ENCODE measurements around the gene PET100. TPM values are rescaled to one million over a fixed set of nuclear protein-coding genes. Genes with fewer than 3 reads are reported as not detected.

PET100 gene, protein sequence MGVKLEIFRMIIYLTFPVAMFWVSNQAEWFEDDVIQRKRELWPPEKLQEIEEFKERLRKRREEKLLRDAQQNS
- total RNA-seq, result 3.6 and 13.3 TPM in 2 replicates

DNA sequence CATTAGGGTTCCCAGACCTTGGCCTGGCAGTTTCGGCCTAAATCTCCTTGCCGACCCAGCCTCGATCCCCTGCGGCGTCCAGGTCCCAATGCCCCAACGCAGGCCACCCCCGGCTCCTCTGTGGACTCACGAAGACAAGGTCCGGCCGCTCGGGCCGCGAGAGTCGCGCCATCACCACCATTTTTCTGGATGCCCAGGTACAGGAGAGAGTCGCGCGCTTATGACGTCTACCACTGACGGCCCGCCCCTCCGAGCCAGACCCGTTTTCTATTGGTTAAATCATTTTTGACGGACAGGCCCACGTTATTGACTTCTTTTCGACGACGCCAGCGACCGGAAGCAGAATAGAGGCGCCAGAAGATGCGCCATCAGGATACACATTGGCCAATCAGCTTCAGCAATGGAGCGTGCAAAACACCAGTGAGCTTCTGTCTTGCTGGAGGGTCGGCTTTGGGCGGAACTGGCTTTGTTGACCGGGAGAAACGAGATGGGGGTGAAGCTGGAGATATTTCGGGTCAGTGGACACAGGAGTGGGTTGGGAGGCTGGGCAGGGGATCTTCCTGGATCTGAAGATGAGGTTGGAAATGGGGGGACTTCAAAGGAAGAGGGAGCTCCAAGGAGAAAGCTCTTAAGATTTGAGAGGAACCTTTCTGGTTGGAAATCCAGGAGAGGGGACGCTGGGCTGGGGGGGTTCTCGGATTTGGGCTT is at the start of gene PET100, which contains the start of gene XAB2:
Gene PET100, plus strand, starts transcription at position 447 of the 708 bp plus-strand sequence. Its CDS starts 41 bp downstream, at position 488.
Gene XAB2, minus strand, starts transcription at position 199 of the 708 bp plus-strand sequence. Its CDS starts 18 bp downstream, at position 181.

DNA sequence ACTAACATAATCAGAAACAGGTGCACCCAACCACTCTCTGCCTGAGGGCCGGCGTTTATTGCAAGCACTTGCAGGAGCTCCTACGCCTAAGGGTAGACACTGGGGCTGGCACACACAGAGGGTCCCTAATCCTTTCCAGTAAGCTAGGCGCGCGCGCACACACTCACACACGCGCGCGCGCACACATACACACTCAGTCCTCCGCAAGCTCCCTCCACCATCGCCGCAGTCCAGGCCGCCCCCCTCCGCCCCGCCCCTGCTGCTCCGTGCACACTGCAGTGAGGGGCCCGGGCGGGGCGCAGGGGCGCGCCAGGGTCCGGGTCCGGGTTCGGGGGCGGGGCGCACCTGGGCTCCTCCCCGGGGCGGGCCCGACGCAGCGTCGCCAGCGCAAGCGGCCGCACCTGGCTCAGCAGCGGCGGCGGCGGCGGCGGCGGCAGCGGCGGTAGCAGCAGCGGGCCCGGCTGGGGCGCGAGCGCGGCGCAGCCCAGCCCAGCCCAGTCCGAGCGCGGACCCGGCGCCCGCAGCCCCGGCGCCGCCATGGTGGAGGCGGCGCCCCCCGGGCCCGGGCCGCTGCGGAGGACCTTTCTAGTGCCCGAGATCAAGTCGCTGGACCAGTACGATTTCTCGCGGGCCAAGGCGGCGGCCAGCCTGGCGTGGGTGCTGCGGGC is 34.0 kb upstream of the PET100 start, which contains the start of gene CAMSAP3:
Gene CAMSAP3, plus strand, starts transcription at position 398 of the 668 bp plus-strand sequence. Its CDS starts 140 bp downstream, at position 538.

DNA sequence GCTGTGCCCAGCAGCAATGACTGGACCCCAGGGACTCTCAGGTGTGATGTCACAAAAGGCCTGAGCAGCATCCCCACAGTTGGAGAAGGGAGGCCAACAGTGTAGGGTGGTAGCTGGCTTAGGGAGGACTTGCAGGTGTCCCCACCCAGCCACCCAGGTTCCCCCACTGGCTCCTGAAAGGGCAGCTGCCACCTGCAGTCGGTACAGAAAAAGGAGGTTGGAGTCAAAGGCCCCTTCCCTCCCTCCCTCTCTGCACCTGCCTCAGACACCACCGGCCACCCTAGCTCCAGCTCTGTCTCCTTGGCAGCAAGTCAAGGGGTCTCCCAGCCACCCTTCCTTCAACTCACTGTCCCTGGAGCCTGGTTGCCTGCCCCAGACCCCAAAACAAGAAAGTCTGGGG is 4.1 kb downstream of the PET100 start, which contains the start of gene PCP2:
Gene PCP2, minus strand, starts transcription at position 22 of the 400 bp plus-strand sequence. CDS start 262 bp downstream, outside the sequence.

DNA sequence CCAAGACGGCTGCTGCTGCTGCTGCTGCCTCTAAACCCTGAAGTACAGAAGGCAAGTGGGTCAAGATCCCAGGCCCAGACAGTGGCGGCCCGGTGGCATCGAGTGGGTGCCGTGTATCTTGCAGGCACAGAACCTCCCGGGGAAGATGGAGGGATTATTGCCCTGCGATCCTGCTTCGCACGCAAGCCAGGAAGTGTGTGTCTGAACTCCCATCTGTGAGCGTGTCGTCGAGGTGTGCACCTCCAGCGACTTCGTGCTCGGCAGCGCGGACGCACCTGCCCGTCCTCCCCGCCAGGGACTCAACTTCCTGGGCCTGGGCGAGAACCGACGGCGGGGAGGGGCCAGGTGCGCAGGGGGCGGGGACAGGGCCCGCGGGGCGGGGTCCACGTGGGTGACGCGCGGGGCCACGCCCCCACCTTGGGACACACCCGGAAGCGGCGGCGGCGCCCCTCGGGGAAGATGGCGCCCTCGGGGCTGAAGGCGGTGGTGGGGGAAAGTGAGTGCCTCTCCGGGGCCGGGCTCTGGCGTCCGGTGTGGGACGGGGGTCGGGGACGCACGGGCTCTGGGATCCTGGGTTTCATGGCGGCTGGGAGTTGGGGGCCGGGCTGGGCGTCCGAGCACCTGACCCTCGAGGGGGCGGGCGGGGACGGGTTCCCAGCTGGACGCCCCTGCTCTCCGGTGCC is 7.2 kb downstream of the PET100 start, which contains the start of gene STXBP2:
Gene STXBP2, plus strand, starts transcription at position 420 of the 683 bp plus-strand sequence. Its CDS starts 40 bp downstream, at position 460.

DNA sequence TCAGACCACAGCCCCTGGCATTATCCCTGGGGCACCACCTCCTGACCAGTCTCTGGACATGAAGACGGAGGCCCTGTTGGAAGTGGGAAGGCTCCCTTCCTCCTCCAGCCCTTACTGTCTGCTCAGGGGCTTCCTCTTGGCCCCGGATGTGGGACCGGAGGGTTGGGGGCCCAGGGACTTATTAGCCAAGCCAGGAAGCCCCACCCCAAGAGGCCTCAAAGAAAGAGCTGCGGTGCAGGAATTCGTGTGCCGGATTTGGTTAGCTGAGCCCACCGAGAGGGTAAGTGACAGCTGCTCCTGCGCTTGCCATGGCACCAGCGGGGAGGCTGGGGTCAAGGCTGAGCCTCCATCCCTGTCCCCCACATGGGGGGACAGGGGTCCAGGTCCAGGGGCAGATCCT is 39.2 kb downstream of the PET100 start, which contains the start of gene RETN:
Gene RETN, plus strand, starts transcription at position 208 of the 400 bp plus-strand sequence. CDS start 278 bp downstream, outside the sequence.

DNA sequence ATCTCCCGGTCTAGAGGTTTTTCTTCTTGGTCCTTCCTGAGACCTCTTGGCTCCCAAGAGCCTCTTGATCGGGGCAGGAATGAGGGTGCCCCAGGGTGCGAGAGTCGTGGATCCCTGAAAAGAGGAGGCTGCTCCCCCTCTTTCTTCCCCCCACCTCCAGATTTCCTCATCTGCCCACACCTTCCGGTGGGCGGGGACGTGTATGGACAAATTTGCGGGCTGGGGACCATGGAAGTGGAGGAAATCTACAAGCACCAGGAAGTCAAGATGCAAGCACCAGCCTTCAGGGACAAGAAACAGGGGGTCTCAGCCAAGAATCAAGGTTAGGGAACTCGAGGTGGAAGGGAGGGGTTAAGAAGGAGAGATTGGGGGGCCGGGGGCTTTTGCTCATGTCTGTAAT is 47.3 kb downstream of the PET100 start, which contains the start of gene MCEMP1:
Gene MCEMP1, plus strand, starts transcription at position 237 of the 400 bp plus-strand sequence. Its CDS starts 31 bp downstream, at position 268.

DNA sequence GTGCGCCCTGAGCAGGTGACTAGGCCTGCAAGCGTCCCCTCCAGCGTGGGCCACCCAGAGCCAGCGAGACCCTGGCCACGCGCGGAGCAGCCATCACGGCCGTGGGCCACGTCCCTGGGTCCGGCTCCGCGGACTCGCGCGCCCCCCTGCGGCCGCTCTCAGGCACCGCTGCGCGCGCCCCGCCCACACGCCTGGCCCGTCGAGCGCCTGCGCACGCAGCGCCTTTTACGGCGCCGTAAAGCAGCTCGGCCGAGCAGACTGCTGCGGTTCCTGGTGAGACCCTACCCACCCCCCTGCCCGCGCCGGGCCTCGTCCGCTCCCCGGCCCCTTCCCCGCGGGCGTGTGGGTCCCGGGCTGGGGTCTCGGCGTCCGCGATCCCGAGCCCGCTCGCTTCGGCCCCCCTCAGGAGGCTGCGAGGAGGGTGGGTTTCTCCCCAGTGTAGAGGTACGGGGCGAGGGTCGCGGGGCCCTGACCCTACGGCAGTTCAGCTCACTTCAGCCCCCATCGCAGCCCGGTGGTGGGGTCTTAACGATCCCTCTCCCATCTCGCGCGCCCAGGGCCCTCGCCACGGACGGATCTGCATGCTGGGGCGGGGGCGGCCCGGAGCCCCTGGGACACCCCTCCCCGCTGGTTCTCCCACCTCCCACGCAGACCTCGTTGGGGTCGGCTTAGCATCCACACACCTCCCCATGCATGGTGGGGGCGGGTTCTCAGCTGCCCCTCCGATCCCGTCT is 51.2 kb downstream of the PET100 start, which contains the start of gene TRAPPC5:
Gene TRAPPC5, plus strand, starts transcription at position 228 of the 734 bp plus-strand sequence. CDS start 1,421 bp downstream, outside the sequence.

Small RNA genes lying within 50 kb of the gene (small RNA-seq; reads per million reads assigned to genes)
- gene MIR6792, result not detected

Other genes starting within 250 kb of the PET100 start
- 2.8 and 5.9 TPM in 2 replicates for gene PEX11G, start 140.8 kb upstream of the PET100 start, total RNA-seq
- gene ZNF358, start 113.7 kb upstream of the PET100 start, total RNA-seq, result 44.0 and 47.5 TPM in 2 replicates
- gene MCOLN1, start 107.2 kb upstream of the PET100 start, total RNA-seq, result 6.8 and 7.9 TPM in 2 replicates
- 130 and 198 TPM in 2 replicates for gene PNPLA6, start 94.1 kb upstream of the PET100 start, total RNA-seq
- 7.8 and 8.2 TPM in 2 replicates for gene CAMSAP3, start 33.9 kb upstream of the PET100 start, total RNA-seq
- gene XAB2, start 248 bp upstream of the PET100 start, total RNA-seq, result 47.0 and 62.0 TPM in 2 replicates
- not detected in 2 replicates for gene PCP2, start 3.9 kb downstream of the PET100 start, total RNA-seq
- gene STXBP2, start 7.3 kb downstream of the PET100 start, total RNA-seq, result 73.6 and 81.3 TPM in 2 replicates
- gene RETN, start 39.3 kb downstream of the PET100 start, total RNA-seq, result not detected in 2 replicates
- gene MCEMP1, start 47.3 kb downstream of the PET100 start, total RNA-seq, result not detected in 2 replicates
- gene TRAPPC5, start 51.0 kb downstream of the PET100 start, total RNA-seq, result 22.8 and 71.0 TPM in 2 replicates
- gene FCER2, start 72.3 kb downstream of the PET100 start, total RNA-seq, result not detected in 2 replicates
- gene CLEC4G, start 102.3 kb downstream of the PET100 start, total RNA-seq, result not detected in 2 replicates
- not detected in 2 replicates for gene CD209, start 117.7 kb downstream of the PET100 start, total RNA-seq
- gene CLEC4M, start 133.4 kb downstream of the PET100 start, total RNA-seq, result not detected in 2 replicates
- 17.7 and 24.3 TPM in 2 replicates for gene EVI5L, start 200.4 kb downstream of the PET100 start, total RNA-seq
- under 0.01 TPM in 1 of 2 replicates, not detected in the other for gene PRR36, start 244.6 kb downstream of the PET100 start, total RNA-seq

All from placental epithelial cell (primary cell).